HL-60/S4 treated with retinoic acid at 250 ng/mL for 4 days and 3 days (cell line): ENCODE data around the gene PARP11.

Experiments
- in situ Hi-C: fragments of 300-500 bp; cut with MboI; formaldehyde crosslinking; loops from 2 replicates; pipeline ENCODE4 v1.7.0; 2022; ENCODE audit warnings: low sequenced_read_pairs

PARP11 gene, protein sequence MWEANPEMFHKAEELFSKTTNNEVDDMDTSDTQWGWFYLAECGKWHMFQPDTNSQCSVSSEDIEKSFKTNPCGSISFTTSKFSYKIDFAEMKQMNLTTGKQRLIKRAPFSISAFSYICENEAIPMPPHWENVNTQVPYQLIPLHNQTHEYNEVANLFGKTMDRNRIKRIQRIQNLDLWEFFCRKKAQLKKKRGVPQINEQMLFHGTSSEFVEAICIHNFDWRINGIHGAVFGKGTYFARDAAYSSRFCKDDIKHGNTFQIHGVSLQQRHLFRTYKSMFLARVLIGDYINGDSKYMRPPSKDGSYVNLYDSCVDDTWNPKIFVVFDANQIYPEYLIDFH

DNA sequence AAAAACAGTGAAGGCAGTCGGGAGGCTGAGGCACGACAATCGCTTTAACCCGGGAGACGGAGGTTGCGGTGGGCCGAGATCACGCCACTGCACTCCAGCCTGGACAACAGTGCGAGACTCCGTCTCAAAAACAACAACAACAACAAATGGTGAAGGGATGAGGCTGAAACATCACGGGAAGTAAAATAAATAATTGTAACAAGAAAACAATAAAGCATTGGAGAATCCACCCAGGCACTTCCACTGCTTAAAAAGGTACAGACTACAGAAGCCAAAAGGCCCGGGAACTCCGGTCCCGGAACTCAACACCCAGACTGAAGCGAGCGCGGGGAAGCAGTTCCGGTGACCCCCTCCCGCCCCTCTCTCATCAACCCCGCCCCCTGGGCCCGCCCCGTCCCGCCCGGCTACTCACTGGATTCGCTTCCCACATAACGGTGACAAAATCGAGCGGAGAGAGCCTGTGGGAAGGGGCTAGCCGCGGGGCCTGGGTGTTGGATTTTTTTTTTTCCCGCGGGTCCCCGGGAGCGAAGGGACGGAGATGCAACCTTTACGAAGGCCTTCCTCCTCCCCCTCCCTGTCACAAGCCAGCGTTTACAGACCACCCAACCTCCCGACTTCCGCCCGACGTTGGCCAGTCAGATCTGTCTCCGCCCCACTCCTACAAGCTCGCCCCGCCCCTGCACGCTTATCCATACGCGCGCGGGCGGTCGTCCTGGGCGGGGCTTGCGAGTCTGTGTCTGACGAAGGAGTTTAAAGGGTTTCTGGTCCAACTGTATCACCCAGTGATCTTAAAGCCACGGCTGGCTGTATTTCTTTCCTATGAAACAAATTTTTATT, at the start of gene PARP11:
Gene PARP11 (minus strand): TSS at position 600 of the 837 bp plus-strand sequence. CDS start 170 bp downstream, at position 430.
- in situ Hi-C loops, result no loop called here

DNA sequence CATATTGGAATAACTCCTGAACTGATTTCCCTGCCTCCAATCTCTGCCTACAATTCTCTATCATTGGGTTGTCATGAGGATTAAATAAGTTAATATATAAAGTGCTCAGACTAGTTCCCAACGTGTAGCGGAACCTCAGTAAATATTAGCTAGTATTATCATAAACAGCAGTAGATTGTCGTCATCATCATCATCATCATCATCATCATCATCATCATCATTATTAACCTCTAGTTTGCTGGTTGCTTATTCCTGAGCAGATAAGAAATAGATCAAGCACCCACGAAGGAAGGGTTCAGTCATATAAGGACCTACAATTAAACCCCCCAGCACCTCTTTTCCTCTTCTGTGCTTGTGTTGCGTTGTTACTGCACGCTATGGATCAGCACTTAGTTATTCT, 48.8 kb upstream of the PARP11 start:
- in situ Hi-C loops, result no loop called here

DNA sequence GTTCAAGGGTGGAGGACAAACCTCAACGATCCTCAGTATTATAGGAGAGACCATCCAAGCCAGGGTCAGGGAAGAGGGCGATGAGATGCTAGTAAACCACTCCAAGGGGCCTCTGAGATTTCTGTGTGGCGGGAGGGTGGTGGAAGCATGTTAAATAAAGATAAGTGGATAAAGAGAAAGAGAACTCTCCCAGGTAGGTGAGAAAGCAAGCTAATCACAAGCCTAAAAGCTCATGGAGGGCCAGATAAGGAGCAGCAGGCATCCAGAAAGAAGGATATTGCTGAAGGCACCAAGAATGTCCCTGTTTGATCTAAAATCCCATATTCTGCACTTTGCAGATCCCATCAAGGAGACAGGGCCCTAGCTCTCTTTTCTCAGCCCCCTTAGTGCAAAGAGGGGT, 48.3 kb upstream of the PARP11 start:
- in situ Hi-C loops, result no loop called here

DNA sequence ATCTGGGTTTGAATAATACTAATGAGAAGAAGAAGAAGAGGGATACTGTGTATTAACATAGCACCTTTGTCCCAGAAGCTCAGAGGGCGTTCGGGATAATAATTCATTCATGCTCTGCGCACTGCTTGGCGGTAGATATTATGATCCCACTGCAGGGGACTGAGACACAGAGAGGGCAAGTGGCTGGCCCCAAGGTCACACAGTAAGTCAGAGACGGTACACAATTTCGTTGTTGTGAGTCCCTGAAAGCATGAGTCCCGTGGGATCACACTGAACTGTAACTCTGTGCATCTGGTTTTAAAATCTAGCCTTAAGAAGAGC, 47.9 kb upstream of the PARP11 start:
- in situ Hi-C loops, result no loop called here

DNA sequence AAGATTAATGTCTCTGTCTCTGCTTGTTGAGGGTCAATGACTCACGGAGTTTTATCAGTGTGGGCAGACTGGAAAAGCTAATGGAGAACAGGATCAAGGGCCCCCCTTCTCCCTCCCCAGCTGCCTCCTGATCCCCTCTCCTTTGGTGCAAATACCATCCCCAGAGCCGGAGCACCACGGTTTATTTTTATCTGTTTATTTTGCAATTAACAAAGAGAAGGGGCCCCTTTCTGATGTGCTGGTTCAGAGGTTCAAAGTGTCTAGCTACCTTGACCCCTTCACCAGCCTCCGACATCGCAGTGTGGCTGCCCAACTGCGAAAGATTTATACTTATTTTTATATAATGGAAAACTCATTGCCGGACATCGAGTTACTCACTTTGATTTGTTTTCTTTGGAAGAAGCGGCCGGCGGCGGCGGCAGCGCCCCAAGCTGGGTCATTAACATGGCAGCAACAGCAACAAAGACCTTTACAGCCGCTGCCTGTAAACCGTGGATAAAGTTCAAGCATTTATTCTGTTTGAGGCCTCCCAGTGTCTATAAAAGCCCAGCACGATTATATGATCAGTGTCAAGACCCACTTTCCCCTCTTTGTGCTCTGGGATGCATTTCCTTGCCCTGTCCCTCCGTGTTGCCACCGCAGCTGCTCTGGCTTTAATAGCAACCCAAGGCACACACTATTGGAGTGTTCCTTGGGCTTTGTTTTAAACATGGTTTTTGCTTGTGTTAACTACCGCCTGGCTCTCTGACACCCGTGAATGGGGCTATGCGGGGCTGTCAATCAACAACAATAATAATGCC, 47.4 kb upstream of the PARP11 start:
- in situ Hi-C loops, result no loop called here

DNA sequence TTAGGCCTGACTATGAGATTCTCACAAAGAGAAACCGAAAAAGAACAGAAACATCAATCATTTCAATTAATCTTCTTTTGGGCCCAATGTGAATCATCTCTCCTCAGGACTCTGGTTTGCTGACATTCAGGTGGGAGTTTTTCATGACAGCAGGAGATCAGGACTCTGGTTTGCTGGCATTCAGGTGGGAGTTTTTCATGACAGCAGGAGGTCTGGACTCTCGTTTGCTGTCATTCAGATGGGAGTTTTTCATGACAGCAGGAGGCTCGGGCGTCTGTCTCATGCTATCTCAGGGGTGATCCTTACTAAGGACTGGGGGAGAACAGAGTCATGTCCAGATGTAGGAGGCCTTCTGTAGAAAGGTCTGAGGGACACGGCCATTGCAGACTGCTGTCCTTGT, 40.1 kb upstream of the PARP11 start:
- in situ Hi-C loops, result no loop called here

DNA sequence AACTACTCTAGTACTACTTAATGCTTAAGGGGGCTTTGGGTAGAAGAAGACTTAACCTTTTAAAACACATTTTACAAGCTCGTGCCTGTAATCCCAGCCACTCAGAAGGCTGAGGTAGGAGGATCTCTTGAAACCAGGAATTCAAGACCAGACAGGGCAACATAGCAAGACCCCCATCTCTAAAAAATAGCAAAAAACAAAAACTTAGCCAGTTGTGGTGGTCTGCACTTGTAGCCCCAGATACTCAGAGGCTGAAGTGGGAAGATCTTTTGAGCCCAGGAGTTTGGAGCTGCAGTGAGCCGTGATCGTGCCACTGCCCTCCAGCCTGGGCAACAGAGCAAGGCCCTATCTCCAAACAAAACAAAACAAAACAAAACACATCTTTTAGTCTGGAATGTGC, 39.7 kb upstream of the PARP11 start:
- in situ Hi-C loops, result no loop called here

DNA sequence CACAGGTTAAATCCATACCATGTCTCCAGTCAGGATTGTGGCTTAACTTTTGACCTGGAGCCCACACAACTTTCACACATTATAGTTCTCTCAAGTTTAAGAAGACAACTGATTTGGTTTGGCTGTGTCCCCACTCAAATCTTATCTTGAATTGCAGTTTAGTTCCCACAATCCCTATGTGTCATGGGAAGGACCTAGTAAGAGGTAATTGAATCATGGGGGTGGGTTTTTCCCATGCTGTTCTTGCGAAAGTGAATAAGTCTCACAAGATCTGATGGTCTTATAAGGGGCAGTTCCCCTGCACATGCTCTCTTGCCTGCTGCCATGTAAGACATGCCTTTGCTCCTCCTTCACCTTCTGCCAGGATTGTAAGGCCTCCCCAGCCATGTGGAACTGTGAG, 38.2 kb upstream of the PARP11 start:
- in situ Hi-C loops, result no loop called here

DNA sequence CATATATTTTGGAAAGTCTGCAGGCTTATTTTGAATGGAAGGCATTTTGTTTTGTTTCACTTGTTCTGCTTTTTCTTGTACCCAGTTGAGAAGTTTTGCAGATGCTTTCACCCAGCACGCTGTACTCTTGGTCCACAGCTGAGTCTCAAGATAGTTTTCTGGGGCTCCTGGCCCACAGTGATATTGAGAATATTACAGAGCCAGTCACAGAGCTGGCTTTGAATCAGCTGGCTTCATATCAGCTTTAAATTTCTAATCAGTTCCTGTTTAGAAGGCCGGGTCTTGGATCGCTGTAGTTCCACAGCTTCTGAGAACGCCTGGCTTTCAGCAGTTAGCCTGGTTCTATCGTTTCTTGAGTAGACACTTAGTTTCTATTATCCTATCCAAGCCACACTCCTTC, 32.5 kb upstream of the PARP11 start:
- in situ Hi-C loops, result no loop called here

DNA sequence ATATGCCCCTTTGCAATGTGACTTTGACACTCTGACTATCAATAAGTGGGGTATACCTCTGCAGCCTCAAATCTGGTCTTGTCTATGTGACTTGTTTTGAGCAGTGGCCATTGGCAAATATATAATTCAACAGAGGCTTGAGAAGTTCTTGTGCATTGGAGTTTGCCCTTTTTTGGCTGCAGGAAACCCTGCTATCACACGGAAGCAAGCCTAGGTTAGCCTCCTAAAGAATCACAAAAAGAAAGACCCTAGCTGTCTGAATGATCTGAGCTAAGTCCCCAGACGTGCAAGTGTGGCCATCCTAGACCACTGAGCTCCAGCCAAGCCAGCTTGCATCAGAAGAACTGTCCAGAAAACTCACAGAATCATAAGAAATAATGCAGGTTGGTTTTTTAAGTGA, 31.8 kb upstream of the PARP11 start:
- in situ Hi-C loops, result no loop called here

DNA sequence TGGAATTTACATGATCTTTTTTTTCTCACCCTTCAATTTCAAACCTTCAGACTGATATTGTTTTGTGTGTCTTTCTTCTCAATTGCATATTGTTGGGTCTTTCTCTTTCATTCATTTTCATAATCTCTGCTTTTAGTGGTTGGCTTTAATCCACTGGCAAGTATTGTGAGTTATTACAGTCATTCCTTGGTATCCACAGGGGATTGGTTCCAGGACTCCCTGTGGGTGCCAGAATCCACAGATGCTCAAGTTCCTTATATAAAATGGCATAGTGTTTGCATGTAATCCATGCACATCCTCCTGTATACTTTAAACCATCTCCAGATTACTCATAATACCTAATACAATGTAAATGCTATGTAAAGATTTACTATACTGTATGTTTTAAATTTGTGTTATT, 29.7 kb upstream of the PARP11 start:
- in situ Hi-C loops, result no loop called here

DNA sequence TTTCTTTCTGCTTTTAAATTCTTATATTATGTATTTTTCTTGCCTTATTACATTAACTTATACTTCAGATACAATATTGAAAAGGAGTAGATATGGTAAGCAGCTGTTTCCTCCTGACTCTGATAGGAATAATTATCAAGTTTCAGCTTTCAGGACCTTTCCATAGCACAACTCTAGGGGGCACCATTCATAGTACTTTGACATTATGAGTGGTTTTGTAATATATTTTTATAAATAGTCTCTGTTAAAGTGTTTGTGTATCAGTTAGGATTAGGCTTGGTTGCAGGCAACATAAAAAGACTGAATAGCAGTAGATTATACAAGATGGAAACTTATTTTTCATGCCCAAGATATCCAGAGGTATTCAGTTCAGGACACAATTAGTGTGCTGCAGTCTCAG, 27.9 kb upstream of the PARP11 start:
- in situ Hi-C loops, result no loop called here

DNA sequence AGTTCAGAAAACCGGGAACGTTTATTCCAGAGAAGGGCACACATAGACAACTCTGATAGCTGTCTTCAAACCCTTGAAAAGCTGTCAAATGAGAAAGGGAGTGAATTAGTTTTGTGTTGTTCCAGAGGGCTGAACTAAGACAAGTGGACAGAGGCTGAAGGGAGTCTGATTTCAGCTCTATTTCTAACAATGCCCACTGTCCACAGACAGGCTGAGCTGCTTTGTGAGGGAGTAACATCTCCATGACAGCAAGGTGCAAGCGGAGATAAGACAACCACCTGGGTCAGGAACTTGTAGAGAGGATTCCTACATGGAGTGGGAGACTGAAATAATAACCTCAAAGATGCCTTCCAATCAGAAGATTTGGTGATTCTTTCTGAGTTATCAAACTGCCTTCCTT, 25.6 kb upstream of the PARP11 start:
- in situ Hi-C loops, result no loop called here

DNA sequence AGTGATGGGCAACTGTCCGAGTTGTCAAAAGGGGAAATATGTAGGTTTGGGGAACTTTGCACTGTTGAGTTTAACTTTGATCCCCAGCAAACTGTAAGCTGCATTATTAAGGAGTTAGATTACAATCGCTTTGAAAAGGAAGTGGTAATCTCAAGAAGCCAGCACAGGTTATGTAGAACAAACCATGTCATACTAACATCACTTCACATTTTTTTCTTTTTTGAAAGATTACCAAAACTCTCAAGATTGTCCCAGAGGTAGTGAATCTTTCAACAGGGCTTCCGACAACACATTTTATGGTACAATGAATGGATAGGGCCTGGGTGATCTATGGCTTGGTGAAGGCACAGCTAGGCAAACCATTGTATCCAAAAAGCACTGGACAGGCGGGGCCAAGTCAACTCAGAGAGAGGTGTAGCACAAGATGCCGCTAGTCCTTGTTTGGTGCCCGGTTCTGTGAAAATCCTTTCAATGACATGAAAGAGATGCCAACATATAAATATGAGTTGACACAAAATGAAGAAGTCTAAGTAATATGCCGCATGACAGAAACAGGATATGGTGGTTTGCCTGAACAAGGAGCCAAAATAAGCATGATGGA, 24.3 kb upstream of the PARP11 start:
- in situ Hi-C loops, result no loop called here

DNA sequence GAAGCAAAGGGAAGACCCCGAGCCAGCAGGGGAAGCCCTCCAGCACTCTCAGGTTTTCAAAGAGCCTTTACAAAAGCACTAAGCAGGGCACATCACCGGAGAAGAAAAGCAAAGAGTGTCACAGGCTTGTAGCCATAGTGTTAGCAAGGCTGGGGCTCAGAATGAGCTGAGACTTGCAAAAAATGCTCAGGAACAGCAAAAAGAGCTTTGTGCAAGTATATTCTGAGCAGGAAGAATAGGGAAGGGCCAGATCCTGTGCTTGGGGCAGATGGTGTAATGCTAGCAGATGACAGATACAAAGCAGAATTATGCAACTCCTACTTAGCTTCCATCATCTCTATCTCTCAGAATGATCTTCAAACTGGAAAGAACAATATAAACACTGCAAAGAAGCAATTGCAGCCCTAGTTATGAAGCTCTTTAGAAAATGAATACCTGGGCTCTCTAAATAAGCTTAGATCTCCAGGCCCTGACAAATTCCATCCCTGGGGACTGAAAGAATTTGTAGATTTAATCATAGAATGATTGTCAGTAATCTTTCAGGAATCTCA, 23.7 kb upstream of the PARP11 start:
- in situ Hi-C loops, result no loop called here

DNA sequence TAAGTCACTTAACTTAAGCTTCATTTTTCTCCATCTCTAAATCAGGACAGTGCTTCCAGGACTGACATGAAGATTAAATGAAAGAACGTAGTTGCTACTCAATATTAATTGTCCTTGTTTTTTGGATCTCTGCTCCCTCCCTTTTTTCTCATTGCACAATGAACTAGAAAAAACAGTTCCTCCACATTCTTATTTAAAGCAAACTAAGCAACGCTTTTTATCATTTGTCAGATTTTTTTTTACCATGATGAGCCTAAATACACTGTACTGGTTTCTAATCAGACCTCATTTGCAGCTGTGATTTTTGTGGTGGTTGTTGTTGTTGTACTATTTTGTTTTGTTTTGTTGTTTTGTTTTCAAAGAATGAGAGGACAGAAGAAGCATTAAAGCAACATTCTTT, 23.2 kb upstream of the PARP11 start:
- in situ Hi-C loops, result no loop called here

DNA sequence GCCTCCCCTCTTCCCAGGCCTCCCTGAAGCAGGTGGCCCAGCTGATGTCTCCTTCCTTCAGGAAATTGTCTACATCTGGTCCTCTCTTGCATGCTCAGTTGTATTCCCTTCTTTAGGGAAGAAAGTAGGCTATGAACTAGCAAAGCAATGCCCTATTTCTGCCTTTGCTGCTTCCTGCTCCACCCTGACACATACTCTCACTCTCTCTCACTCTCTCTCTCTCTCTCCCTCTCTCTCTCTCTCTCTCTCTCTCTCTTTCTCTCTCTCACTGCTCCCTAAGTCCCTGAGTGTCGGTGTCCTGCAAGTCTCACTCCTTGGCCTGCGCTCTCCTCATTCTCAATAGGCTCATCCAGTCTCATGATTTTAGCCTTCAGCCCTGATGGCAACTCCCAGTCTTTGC, 19.4 kb upstream of the PARP11 start:
- in situ Hi-C loops, result no loop called here

DNA sequence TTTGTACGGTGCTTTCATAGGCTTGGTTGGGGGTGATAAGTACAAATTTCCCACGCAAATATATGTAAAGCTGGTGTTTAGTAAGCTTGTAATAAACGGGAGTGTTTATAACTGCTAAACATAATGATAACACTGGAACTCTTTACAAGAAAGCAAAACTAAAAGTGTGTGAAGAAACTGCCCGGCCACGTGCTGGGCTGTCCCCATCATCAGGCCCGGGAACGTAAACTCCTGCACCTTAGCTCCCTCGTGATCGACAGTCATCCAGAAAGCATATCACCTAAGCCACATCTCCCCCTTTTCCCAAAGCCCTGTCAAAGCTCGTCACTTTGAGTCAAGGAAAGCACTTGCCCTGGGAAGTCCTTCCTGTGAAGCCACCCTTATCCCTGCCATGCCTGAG, 18.0 kb upstream of the PARP11 start:
- in situ Hi-C loops, result no loop called here

DNA sequence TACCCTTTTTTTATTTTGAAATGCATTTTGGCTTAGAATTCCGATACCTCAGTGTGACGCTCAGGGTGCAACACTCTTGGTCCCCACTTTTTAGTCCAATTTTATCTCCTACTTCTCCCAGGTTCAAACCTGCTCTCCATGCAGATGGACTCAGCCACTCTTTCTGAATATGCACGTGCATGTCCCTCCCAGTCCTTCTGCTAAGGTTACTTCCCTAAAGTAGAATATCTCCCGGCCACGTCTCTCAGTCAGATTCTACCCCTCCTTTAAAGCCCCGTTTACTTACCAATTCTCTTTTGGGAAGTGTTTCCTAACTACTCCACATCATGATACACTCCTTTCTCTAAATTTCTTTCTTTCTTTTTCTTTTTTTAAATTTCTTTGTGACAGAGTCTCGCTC, 15.5 kb upstream of the PARP11 start:
- in situ Hi-C loops, result loop anchor here (10.0 kb wide), 1 partner anchor 396 kb away; no protein-coding TSS in a partner anchor

DNA sequence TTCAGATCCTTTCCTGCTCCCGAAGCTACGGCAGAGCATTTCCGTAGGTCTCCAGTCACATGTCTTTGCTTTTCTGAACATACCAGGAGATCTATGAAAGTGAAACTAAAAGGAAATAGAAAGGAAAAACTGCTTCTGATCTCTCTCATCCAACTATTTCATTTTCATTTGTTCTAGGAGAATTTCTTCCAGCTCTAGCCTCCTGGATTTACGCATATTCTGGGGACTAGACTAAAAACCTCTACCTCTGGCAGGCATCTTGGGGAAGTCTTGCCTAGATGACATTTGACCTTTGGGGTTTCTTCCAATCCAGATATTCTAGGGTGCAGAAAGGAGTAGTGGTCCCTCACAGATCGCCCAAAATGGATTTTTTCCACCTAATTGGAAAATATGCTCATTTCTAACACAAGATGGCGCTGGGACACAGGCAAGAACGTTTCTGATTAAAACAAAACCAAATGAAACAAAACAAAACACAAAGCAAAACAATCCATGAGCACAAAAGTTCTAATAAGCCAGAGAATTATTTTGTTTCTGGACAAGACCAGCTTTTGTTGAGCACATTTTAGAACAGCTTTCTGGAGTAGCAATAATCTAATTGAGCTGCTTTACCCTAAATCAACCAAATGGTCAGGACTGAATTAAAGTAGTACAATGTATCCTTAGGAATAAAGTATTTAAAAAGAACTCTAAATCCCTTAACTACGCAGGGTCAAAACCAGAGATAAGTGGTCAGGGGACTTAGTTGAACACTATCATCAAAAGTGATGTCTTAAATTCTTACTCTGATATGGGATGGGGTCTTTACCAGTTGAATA, 12.3 kb upstream of the PARP11 start:
- in situ Hi-C loops, result loop anchor here (10.0 kb wide), 1 partner anchor 399 kb away; no protein-coding TSS in a partner anchor
